Measurements from ENCODE around the gene PTH. TPM values are rescaled to one million over a fixed set of nuclear protein-coding genes. Genes with fewer than 3 reads are reported as not detected.

PTH gene
- total and polyA plus RNA-seq, 2 of the 8 experiments (the other 6 are each of a cell fraction or from before 2014, with no cell fraction given): not detected

GRCh38 chr11:13462901-13463778 lies 32.7 kb downstream of the PTH start, which contains the start of gene BTBD10 (continued):
- TF ChIP-seq, protein P1, sequence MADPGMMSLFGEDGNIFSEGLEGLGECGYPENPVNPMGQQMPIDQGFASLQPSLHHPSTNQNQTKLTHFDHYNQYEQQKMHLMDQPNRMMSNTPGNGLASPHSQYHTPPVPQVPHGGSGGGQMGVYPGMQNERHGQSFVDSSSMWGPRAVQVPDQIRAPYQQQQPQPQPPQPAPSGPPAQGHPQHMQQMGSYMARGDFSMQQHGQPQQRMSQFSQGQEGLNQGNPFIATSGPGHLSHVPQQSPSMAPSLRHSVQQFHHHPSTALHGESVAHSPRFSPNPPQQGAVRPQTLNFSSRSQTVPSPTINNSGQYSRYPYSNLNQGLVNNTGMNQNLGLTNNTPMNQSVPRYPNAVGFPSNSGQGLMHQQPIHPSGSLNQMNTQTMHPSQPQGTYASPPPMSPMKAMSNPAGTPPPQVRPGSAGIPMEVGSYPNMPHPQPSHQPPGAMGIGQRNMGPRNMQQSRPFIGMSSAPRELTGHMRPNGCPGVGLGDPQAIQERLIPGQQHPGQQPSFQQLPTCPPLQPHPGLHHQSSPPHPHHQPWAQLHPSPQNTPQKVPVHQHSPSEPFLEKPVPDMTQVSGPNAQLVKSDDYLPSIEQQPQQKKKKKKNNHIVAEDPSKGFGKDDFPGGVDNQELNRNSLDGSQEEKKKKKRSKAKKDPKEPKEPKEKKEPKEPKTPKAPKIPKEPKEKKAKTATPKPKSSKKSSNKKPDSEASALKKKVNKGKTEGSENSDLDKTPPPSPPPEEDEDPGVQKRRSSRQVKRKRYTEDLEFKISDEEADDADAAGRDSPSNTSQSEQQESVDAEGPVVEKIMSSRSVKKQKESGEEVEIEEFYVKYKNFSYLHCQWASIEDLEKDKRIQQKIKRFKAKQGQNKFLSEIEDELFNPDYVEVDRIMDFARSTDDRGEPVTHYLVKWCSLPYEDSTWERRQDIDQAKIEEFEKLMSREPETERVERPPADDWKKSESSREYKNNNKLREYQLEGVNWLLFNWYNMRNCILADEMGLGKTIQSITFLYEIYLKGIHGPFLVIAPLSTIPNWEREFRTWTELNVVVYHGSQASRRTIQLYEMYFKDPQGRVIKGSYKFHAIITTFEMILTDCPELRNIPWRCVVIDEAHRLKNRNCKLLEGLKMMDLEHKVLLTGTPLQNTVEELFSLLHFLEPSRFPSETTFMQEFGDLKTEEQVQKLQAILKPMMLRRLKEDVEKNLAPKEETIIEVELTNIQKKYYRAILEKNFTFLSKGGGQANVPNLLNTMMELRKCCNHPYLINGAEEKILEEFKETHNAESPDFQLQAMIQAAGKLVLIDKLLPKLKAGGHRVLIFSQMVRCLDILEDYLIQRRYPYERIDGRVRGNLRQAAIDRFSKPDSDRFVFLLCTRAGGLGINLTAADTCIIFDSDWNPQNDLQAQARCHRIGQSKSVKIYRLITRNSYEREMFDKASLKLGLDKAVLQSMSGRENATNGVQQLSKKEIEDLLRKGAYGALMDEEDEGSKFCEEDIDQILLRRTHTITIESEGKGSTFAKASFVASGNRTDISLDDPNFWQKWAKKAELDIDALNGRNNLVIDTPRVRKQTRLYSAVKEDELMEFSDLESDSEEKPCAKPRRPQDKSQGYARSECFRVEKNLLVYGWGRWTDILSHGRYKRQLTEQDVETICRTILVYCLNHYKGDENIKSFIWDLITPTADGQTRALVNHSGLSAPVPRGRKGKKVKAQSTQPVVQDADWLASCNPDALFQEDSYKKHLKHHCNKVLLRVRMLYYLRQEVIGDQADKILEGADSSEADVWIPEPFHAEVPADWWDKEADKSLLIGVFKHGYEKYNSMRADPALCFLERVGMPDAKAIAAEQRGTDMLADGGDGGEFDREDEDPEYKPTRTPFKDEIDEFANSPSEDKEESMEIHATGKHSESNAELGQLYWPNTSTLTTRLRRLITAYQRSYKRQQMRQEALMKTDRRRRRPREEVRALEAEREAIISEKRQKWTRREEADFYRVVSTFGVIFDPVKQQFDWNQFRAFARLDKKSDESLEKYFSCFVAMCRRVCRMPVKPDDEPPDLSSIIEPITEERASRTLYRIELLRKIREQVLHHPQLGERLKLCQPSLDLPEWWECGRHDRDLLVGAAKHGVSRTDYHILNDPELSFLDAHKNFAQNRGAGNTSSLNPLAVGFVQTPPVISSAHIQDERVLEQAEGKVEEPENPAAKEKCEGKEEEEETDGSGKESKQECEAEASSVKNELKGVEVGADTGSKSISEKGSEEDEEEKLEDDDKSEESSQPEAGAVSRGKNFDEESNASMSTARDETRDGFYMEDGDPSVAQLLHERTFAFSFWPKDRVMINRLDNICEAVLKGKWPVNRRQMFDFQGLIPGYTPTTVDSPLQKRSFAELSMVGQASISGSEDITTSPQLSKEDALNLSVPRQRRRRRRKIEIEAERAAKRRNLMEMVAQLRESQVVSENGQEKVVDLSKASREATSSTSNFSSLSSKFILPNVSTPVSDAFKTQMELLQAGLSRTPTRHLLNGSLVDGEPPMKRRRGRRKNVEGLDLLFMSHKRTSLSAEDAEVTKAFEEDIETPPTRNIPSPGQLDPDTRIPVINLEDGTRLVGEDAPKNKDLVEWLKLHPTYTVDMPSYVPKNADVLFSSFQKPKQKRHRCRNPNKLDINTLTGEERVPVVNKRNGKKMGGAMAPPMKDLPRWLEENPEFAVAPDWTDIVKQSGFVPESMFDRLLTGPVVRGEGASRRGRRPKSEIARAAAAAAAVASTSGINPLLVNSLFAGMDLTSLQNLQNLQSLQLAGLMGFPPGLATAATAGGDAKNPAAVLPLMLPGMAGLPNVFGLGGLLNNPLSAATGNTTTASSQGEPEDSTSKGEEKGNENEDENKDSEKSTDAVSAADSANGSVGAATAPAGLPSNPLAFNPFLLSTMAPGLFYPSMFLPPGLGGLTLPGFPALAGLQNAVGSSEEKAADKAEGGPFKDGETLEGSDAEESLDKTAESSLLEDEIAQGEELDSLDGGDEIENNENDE (IDR thresholded peaks at IDR 0.05; ENCODE audit: insufficient replicate concordance, low read length): no peak
- TF ChIP-seq ASH2L (IDR thresholded peaks at IDR 0.05; ENCODE audit: low read length) (peak; percentile 60), E2F6 (IDR thresholded peaks at IDR 0.05) (peak; percentile 65; the same call in 1 of the 2 replicates), POLR2A (IDR thresholded peaks at IDR 0.05; ENCODE audit: control extremely low read depth in 1 of 2, low read depth in 2 of 2, low read length in 2 of 2) (peak in 1 of 2 experiments; percentile 87; a peak in 2 of 3 replicates), YY1 (IDR thresholded peaks at IDR 0.05; ENCODE audit: low read depth, low read length) (0 out of 2 replicates have a peak, but pooled peaks have one; percentile 16), HDAC2 (IDR thresholded peaks at IDR 0.05; ENCODE audit: borderline replicate concordance in 1 of 2, low read depth in 2 of 2, low read length in 2 of 2) (peak in 1 of 2 experiments; percentile 72; a peak in 3 of 4 replicates), EGR1 (IDR thresholded peaks at IDR 0.05; ENCODE audit: borderline replicate concordance, low read depth, low read length) (no peak)

Measured in H1 (cell line).